ENCODE results near the gene IGSF5. TPM values are rescaled to one million over a fixed set of nuclear protein-coding genes. Genes with fewer than 3 reads are reported as not detected.

Gene IGSF5
- total RNA-seq, 1 experiment from 2014 or later = not detected

DNA sequence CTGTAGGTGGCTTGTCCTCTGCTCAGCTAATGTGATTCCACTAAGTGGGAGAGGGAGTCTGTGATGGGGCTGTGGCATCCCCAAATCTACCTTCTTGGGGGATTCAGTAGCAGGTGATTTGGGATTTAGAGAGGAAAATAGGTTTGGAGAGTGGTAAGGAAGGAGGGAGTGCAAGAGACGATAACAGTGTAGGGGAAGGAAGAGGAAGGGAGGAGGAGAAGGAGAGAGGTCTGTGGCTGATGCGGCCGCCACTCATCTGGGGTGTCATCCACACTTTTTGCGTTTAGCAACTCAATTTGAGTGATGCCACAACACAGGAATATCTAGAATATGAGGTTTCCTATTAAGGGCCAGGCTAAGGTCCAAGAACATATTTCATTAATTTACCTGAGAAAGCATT lies 98.5 kb downstream of the IGSF5 start:
- BruUV-seq (replicated peaks) = no TSS peak
- TF ChIP-seq EZH2phosphoT487 (IDR thresholded peaks at IDR 0.05; ENCODE audit: borderline replicate concordance, low read length) (no peak), EZH2 (IDR thresholded peaks at IDR 0.05; ENCODE audit: low read length, unreplicated experiment) (no peak)
- TF ChIP-seq, protein P1, sequence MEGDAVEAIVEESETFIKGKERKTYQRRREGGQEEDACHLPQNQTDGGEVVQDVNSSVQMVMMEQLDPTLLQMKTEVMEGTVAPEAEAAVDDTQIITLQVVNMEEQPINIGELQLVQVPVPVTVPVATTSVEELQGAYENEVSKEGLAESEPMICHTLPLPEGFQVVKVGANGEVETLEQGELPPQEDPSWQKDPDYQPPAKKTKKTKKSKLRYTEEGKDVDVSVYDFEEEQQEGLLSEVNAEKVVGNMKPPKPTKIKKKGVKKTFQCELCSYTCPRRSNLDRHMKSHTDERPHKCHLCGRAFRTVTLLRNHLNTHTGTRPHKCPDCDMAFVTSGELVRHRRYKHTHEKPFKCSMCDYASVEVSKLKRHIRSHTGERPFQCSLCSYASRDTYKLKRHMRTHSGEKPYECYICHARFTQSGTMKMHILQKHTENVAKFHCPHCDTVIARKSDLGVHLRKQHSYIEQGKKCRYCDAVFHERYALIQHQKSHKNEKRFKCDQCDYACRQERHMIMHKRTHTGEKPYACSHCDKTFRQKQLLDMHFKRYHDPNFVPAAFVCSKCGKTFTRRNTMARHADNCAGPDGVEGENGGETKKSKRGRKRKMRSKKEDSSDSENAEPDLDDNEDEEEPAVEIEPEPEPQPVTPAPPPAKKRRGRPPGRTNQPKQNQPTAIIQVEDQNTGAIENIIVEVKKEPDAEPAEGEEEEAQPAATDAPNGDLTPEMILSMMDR (conservative IDR thresholded peaks at IDR 0.05; ENCODE audit: low read depth, low read length) = no peak
- no peak overlapping the region for H3K4me2 ChIP-seq (ENCODE audit: low read length)
- no peaks in the 10 kb centered on the region for H3K36me3 ChIP-seq (ENCODE audit: low read depth, low read length)
- H3K9ac ChIP-seq (ENCODE audit: low read length) = no peak overlapping the region
- intact Hi-C loops (cut with micrococcal nuclease) = no loop called here
- ChIA-PET POLR2A (ENCODE audit: unreplicated experiment) (no interaction called here), CTCF (no interaction called here)
- no peak for DNase-seq
- H3K4me1 ChIP-seq (ENCODE audit: insufficient read depth, low read length) = no peaks in the 10 kb centered on the region
- ATAC-seq = no peak
- no peaks in the 10 kb centered on the region for H3K79me2 ChIP-seq (ENCODE audit: low read length)
- no peaks in the 10 kb centered on the region for H4K20me1 ChIP-seq (ENCODE audit: low read length)
- peaks cover 5% of the 10 kb centered on the region; the same call in 1 of the 2 replicates for H3K27me3 ChIP-seq (ENCODE audit: low read length)
- H3K9me2 ChIP-seq (replicated peaks; ENCODE audit: low read length) = no peaks in the 10 kb centered on the region
- H3K27ac ChIP-seq (ENCODE audit: low read length) = no peak overlapping the region
- H3F3A ChIP-seq (ENCODE audit: low read length, unreplicated experiment) = no peaks in the 10 kb centered on the region
- no peak overlapping the region for H2AFZ ChIP-seq (ENCODE audit: low read length)
- no peak overlapping the region for H3K4me3 ChIP-seq (ENCODE audit: low read length)
- H3K9me3 ChIP-seq (ENCODE audit: low read length) = no peaks in the 10 kb centered on the region

DNA sequence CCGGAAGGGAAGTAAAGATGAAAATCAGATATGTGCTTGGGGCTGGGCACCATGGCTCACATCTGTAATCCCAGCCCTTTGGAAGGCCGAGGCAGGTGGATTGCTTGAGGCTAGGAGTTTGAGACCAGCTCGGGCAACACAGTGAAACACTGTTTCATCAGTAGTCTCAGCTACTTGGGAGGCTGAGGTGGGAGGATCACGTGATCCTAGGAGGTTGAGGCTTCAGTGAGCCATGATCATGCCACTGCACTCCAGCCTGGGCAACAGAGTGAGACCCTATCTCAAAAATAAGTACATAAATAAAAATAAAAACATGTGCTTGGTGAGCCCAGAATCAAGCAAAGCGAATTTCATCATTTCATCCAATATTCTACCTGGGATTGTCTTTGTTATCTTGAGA lies 98.9 kb downstream of the IGSF5 start:
- Histone ChIP-seq H3K9me3 (ENCODE audit: low read length) (no peaks in the 10 kb centered on the region), H2AFZ (ENCODE audit: low read length) (no peak overlapping the region), H4K20me1 (ENCODE audit: low read length) (no peaks in the 10 kb centered on the region), H3K27ac (ENCODE audit: low read length) (no peak overlapping the region), H3K9ac (ENCODE audit: low read length) (no peak overlapping the region), H3K4me3 (ENCODE audit: low read length) (no peak overlapping the region), H3K4me2 (ENCODE audit: low read length) (no peak overlapping the region), H3F3A (ENCODE audit: low read length, unreplicated experiment) (no peaks in the 10 kb centered on the region), H3K36me3 (ENCODE audit: low read depth, low read length) (no peaks in the 10 kb centered on the region), H3K4me1 (ENCODE audit: insufficient read depth, low read length) (no peaks in the 10 kb centered on the region), H3K27me3 (ENCODE audit: low read length) (peaks cover 5% of the 10 kb centered on the region; the same call in 1 of the 2 replicates), H3K79me2 (ENCODE audit: low read length) (no peaks in the 10 kb centered on the region), H3K9me2 (replicated peaks; ENCODE audit: low read length) (no peaks in the 10 kb centered on the region)
- ATAC-seq (no peak), DNase-seq (no peak)
- ChIA-PET POLR2A (ENCODE audit: unreplicated experiment) (no interaction called here), CTCF (no interaction called here)
- TF ChIP-seq EZH2phosphoT487 (IDR thresholded peaks at IDR 0.05; ENCODE audit: borderline replicate concordance, low read length) = no peak
- TF ChIP-seq EZH2 (IDR thresholded peaks at IDR 0.05; ENCODE audit: low read length, unreplicated experiment) = no peak
- TF ChIP-seq, protein P1 (conservative IDR thresholded peaks at IDR 0.05; ENCODE audit: low read depth, low read length) = no peak
- no TSS peak for BruUV-seq (replicated peaks)
- intact Hi-C loops (cut with micrococcal nuclease) = no loop called here

DNA sequence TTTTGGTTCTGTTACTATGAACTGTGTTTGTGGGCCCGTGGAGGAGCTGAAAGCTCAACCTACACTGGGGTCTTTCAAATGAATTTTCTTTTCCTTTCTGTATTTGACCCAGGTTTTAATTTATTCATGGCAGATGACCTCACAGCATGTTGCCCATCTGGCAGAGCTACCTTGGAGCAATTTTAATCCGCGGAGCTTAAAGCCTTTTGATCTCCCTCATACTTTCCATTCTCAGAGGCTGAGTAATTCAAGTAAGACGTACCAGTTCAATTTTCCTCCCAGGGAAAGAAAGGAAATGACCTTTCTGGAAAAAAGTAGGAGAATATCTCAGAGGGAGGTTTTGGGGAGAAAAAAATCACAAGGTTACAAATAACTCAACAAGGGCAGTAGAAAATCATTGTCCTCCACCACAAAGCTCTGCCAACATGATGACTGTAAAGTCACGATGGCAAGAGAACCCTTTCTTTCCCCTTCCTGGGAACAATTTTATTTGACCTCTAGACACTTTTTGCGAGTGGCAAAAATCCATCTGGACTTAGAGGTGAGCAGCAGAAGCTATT lies 100.7 kb downstream of the IGSF5 start:
- POLR2A ChIA-PET (ENCODE audit: unreplicated experiment) = no interaction called here
- H3K79me2 ChIP-seq (ENCODE audit: low read length) = no peaks in the 10 kb centered on the region
- no peaks in the 10 kb centered on the region for H3K9me3 ChIP-seq (ENCODE audit: low read length)
- CTCF ChIA-PET = no interaction called here
- no peaks in the 10 kb centered on the region for H3F3A ChIP-seq (ENCODE audit: low read length, unreplicated experiment)
- H2AFZ ChIP-seq (ENCODE audit: low read length) = no peak overlapping the region
- no peaks in the 10 kb centered on the region for H3K9me2 ChIP-seq (replicated peaks; ENCODE audit: low read length)
- H3K4me2 ChIP-seq (ENCODE audit: low read length) = no peak overlapping the region
- no peak for DNase-seq
- no peak overlapping the region for H3K9ac ChIP-seq (ENCODE audit: low read length)
- intact Hi-C loops (cut with micrococcal nuclease) = no loop called here
- H3K4me1 ChIP-seq (ENCODE audit: insufficient read depth, low read length) = no peaks in the 10 kb centered on the region
- no peak overlapping the region for H3K27ac ChIP-seq (ENCODE audit: low read length)
- ATAC-seq = no peak
- H3K4me3 ChIP-seq (ENCODE audit: low read length) = no peak overlapping the region
- no peaks in the 10 kb centered on the region for H4K20me1 ChIP-seq (ENCODE audit: low read length)
- H3K27me3 ChIP-seq (ENCODE audit: low read length) = peaks cover 5% of the 10 kb centered on the region; the same call in 1 of the 2 replicates
- BruUV-seq (replicated peaks) = no TSS peak
- H3K36me3 ChIP-seq (ENCODE audit: low read depth, low read length) = no peaks in the 10 kb centered on the region
- TF ChIP-seq, protein P1 (conservative IDR thresholded peaks at IDR 0.05; ENCODE audit: low read depth, low read length) = no peak
- no peak for TF ChIP-seq EZH2phosphoT487 (IDR thresholded peaks at IDR 0.05; ENCODE audit: borderline replicate concordance, low read length)
- TF ChIP-seq EZH2 (IDR thresholded peaks at IDR 0.05; ENCODE audit: low read length, unreplicated experiment) = no peak
